Esophagus squamous epithelium (tissue), 5 donors: Measurements from ENCODE around the gene CRTC3. TPM values are rescaled to one million over a fixed set of nuclear protein-coding genes. Genes with fewer than 3 reads are reported as not detected.

Source experiments
- DNase-seq: peaks from one replicate; lab custom pipeline; 2025; lab: John Stamatoyannopoulos, UW
- H3K27ac ChIP-seq, 4 donors: fragments of 200-600 bp; sonication (generic); one replicate each; pipeline ENCODE4 v1.5.1; 2016 to 2019; ENCODE audit warnings: mild to moderate bottlenecking in 1 of 4
- H3K27me3 ChIP-seq, 4 donors: fragments of 200-600 bp; sonication (generic); 1 replicate in 3 of 4; 2 replicates in 1 of 4; pipeline versions ENCODE4 v1.5.1 to v1.6.0; 2017 to 2021; ENCODE audit warnings: antibody characterized with exemption in 1 of 4
- H3K36me3 ChIP-seq, 3 donors: fragments of 200-600 bp; sonication (generic); one replicate each; pipeline ENCODE4 v1.5.1; 2016 to 2019
- H3K4me1 ChIP-seq, 3 donors: fragments of 200-600 bp; sonication (generic); one replicate each; pipeline ENCODE4 v1.5.1; 2017 to 2019
- H3K4me3 ChIP-seq, 4 donors: fragments of 200-600 bp; sonication (generic); 1 replicate in 3 of 4; 2 replicates in 1 of 4; pipeline ENCODE4 v1.5.1; 2016 to 2019; ENCODE audit warnings: mild to moderate bottlenecking in 2 of 4, moderate library complexity in 1 of 4
- H3K9me3 ChIP-seq, 3 donors: fragments of 200-600 bp; sonication (generic); one replicate each; pipeline ENCODE4 v1.5.1; 2016 to 2019
- CTCF ChIP-seq, 6 experiments: fragments of 450-650 bp in 4 of 6; fragments of 200-600 bp in 2 of 6; sonication (generic) in 2 of 6; IDR thresholded peaks; one replicate each; pipeline ENCODE4 v1.5.1; 2016 to 2019; ENCODE audit warnings: antibody characterized with exemption in 6 of 6, mild to moderate bottlenecking in 4 of 6, moderate library complexity in 4 of 6
- POLR2A ChIP-seq, 4 donors: fragments of 450-650 bp; IDR thresholded peaks; one replicate each; pipeline ENCODE4 v1.6.1; 2017; ENCODE audit warnings: antibody characterized with exemption in 4 of 4, mild to moderate bottlenecking in 4 of 4, moderate library complexity in 3 of 4
- WGBS, 2 donors: methylation state at CpG; one replicate each; pipeline ENCODE4 v1.1.5; 2018; 5-methylcytosine and 5-hydroxymethylcytosine counted together
- intact Hi-C: fragments of 100-400 bp; cut with DNase I; formaldehyde crosslinking; loops from one replicate; pipeline ENCODE4 v1.15.0; 2022
- total RNA-seq, 4 donors: library from RNA; depleted of rRNA; stranded (reverse); fragments of >200 nt; gene quantifications; one replicate each; pipeline ENCODE4 v1.1.0, GENCODE V29; 2016
- donor health status: DM: yes; HTN: yes; CAD: no.

The CRTC3 gene
- total RNA-seq, 4 donors from 2014 or later: 10.0 to 33.0 (median 13.3) TPM

GRCh38 chr15:90645873-90646575 is 116.3 kb downstream of the CRTC3 start:
- TF ChIP-seq POLR2A (IDR thresholded peaks at IDR 0.05) (no peak), CTCF (IDR thresholded peaks at IDR 0.05) (no peak)
- H3K27me3 ChIP-seq: no peaks in the 10 kb centered on the region
- H3K4me1 ChIP-seq: peaks cover 8 to 22% (median 10%) of the 10 kb centered on the region in 3 donors
- H3K36me3 ChIP-seq: peaks cover 11 to 40% (median 16%) of the 10 kb centered on the region in 3 donors
- peak overlapping the region in 2 of 4 donors; percentile 25 to 28 for H3K27ac ChIP-seq
- 74 to 83% methylated on average over 19 to 22 of the region's 23 CpGs for WGBS, 2 donors
- H3K4me3 ChIP-seq: no peak overlapping the region
- intact Hi-C loops: loop anchor here (5.0 kb wide), 2 partner anchors 46 to 241 kb away; no protein-coding TSS in a partner anchor
- no peak for DNase-seq
- no peaks in the 10 kb centered on the region for H3K9me3 ChIP-seq

GRCh38 chr15:90646662-90647305 is 117.1 kb downstream of the CRTC3 start:
- Histone ChIP-seq H3K4me1 (peaks cover 8 to 22% (median 10%) of the 10 kb centered on the region in 3 donors), H3K4me3 (no peak overlapping the region), H3K27ac (peak overlapping the region in 1 of 4 donors; percentile 25), H3K9me3 (no peaks in the 10 kb centered on the region), H3K36me3 (peaks cover 3 to 32% (median 15%) of the 10 kb centered on the region in 3 donors), H3K27me3 (no peaks in the 10 kb centered on the region)
- WGBS, 2 donors: 63 to 79% methylated on average over 6 of the region's 6 CpGs
- TF ChIP-seq POLR2A (IDR thresholded peaks at IDR 0.05) (no peak), CTCF (IDR thresholded peaks at IDR 0.05) (no peak)
- DNase-seq: no peak
- intact Hi-C loops: loop anchor here (5.0 kb wide), 2 partner anchors 46 to 241 kb away; no protein-coding TSS in a partner anchor

- Histone ChIP-seq H3K27me3 (no peaks in the 10 kb centered on the region), H3K27ac (no peak overlapping the region), H3K9me3 (no peaks in the 10 kb centered on the region), H3K4me3 (no peak overlapping the region), H3K4me1 (peaks cover 8 to 22% (median 10%) of the 10 kb centered on the region in 3 donors), H3K36me3 (peaks cover 0 to 27% (median 10%) of the 10 kb centered on the region in 3 donors)
- WGBS, 2 donors: no CpG with 5 or more reads among the region's 2 CpGs
- no peak for DNase-seq
- intact Hi-C loops: loop anchor here (5.0 kb wide), 2 partner anchors 45 to 240 kb away; no protein-coding TSS in a partner anchor
- TF ChIP-seq POLR2A (IDR thresholded peaks at IDR 0.05) (no peak), CTCF (IDR thresholded peaks at IDR 0.05) (no peak)
Observed at GRCh38 chr15:90647326-90647725, 117.6 kb downstream of the CRTC3 start.

GRCh38 chr15:90648137-90649070 is 118.7 kb downstream of the CRTC3 start:
- peak in 1 of 4 donors; percentile 5 for TF ChIP-seq POLR2A (IDR thresholded peaks at IDR 0.05)
- TF ChIP-seq CTCF (IDR thresholded peaks at IDR 0.05): peak; percentile 67 to 92 (median 90)
- H3K4me1 ChIP-seq: peaks cover 8 to 22% (median 10%) of the 10 kb centered on the region in 3 donors
- DNase-seq: peak; percentile 19
- H3K4me3 ChIP-seq: peak overlapping the region in 1 of 4 donors; percentile 12
- peak overlapping the region in 3 of 4 donors; percentile 61 to 71 (median 70) for H3K27ac ChIP-seq
- 6 to 10% methylated on average over 14 of the region's 14 CpGs for WGBS, 2 donors
- no peaks in the 10 kb centered on the region for H3K27me3 ChIP-seq
- H3K9me3 ChIP-seq: no peaks in the 10 kb centered on the region
- peaks cover 0 to 16% (median 0%) of the 10 kb centered on the region in 3 donors for H3K36me3 ChIP-seq
- intact Hi-C loops: loop anchor here (5.0 kb wide), 2 partner anchors 44 to 239 kb away; no protein-coding TSS in a partner anchor
